H1 (cell line): Measurements from ENCODE around the gene POLN. TPM values are rescaled to one million over a fixed set of nuclear protein-coding genes. Genes with fewer than 3 reads are reported as not detected.

Experiments used
- CTCF ChIA-PET: fragments of 300-600 bp; sonication (Branson Sonifier 250); formaldehyde crosslinking; loops from one replicate; lab custom pipeline; 2021; ENCODE audit not compliant: partially characterized antibody; lab: Charles Lee
- POLR2A ChIA-PET: fragments of 300-600 bp; sonication (Branson Sonifier 250); formaldehyde crosslinking; loops from one replicate; lab custom pipeline; 2021; ENCODE audit warnings: inconsistent platforms; ENCODE audit not compliant: partially characterized antibody; lab: Charles Lee
- DNase-seq, 2 experiments: peaks; one replicate each; pipeline versions ENCODE4 v3.0.0 to v3.0.0-alpha.2; 2010 to 2022; ENCODE audit warnings: low spot score in 2 of 2, low read depth in 1 of 2, mixed read lengths in 1 of 2
- FAIRE-seq: peaks from 2 replicates; lab custom pipeline; 2011; peaks lifted over from hg19 to GRCh38; lab: Jason Lieb, UNC
- H2AFZ ChIP-seq: 2 replicates; pipeline ENCODE4 v1.8.1; 2012; ENCODE audit warnings: low read length, inconsistent platforms
- H2AK5ac ChIP-seq: 2 replicates; pipeline ENCODE4 v1.6.1; 2013; ENCODE audit warnings: low read depth, low read length
- H2BK120ac ChIP-seq: replicated peaks from 2 replicates; pipeline ENCODE3; 2013; ENCODE audit warnings: low read depth, low read length, inconsistent platforms
- H2BK12ac ChIP-seq: 2 replicates; pipeline ENCODE4 v1.6.1; 2013; ENCODE audit warnings: low read depth, low read length
- H2BK15ac ChIP-seq: 2 replicates; pipeline ENCODE4 v1.6.1; 2013; ENCODE audit warnings: low read length
- H2BK20ac ChIP-seq: 2 replicates; pipeline ENCODE4 v1.6.1; 2013; ENCODE audit warnings: low read length
- H2BK5ac ChIP-seq: 2 replicates; pipeline ENCODE4 v1.6.1; 2013; ENCODE audit warnings: low read depth, low read length
- H3K14ac ChIP-seq: 2 replicates; pipeline ENCODE4 v1.6.1; 2013; ENCODE audit warnings: inconsistent platforms; ENCODE audit not compliant: insufficient read length
- H3K18ac ChIP-seq: 2 replicates; pipeline ENCODE4 v1.6.1; 2013; ENCODE audit warnings: low read length; ENCODE audit errors: extremely low read depth
- H3K23ac ChIP-seq: 2 replicates; pipeline ENCODE4 v1.6.1; 2013; ENCODE audit warnings: inconsistent platforms; ENCODE audit not compliant: insufficient read length
- H3K23me2 ChIP-seq: 2 replicates; pipeline ENCODE4 v1.6.1; 2013; ENCODE audit warnings: low read depth, low read length
- H3K27ac ChIP-seq: 2 replicates; pipeline ENCODE4 v1.6.1; 2011; ENCODE audit warnings: low read depth, low read length, inconsistent platforms
- H3K27me3 ChIP-seq, 4 experiments: replicated peaks in 1 of 4; 1 replicate in 1 of 4; 2 replicates in 3 of 4; pipeline versions ENCODE4 v1.6.1 to v1.8.1; 2011 to 2013; ENCODE audit warnings: low read length in 3 of 4, mild to moderate bottlenecking in 3 of 4, inconsistent platforms in 2 of 4, mixed read lengths in 2 of 4, moderate library complexity in 1 of 4; ENCODE audit not compliant: control insufficient read depth in 3 of 4, insufficient read depth in 3 of 4; ENCODE audit errors: extremely low read depth in 1 of 4
- H3K36me3 ChIP-seq, 4 experiments: 2 replicates each; pipeline versions ENCODE4 v1.6.1 to v1.8.1; 2011 to 2013; ENCODE audit warnings: mild to moderate bottlenecking in 4 of 4, low read length in 3 of 4, moderate library complexity in 2 of 4, control low read depth in 1 of 4, inconsistent platforms in 1 of 4; ENCODE audit not compliant: insufficient read depth in 4 of 4, control insufficient read depth in 2 of 4
- H3K4ac ChIP-seq: replicated peaks from 2 replicates; pipeline ENCODE3; 2013; ENCODE audit warnings: low read length, low read depth, mixed read lengths, inconsistent platforms; ENCODE audit not compliant: insufficient read length
- H3K4me1 ChIP-seq, 4 experiments: replicated peaks in 1 of 4; 1 replicate in 1 of 4; 2 replicates in 3 of 4; pipeline versions ENCODE4 v1.6.1 to v1.8.1; 2011 to 2013; ENCODE audit warnings: low read length in 3 of 4, inconsistent platforms in 2 of 4, mixed read lengths in 1 of 4; ENCODE audit not compliant: insufficient read depth in 4 of 4, control insufficient read depth in 3 of 4
- H3K4me2 ChIP-seq, 2 experiments: 2 replicates each; pipeline versions ENCODE4 v1.6.1 to v1.8.1; 2011 to 2013; ENCODE audit warnings: low read depth in 2 of 2, low read length in 2 of 2, control low read depth in 1 of 2, inconsistent platforms in 1 of 2, mild to moderate bottlenecking in 1 of 2; ENCODE audit not compliant: insufficient read depth in 1 of 2
- H3K4me3 ChIP-seq, 4 experiments: fragments of 200-600, 300-600 bp in 1 of 4; sonication (generic), shearing (Covaris generic), sonication (Bioruptor Twin) in 1 of 4; 2 replicates each; pipeline versions ENCODE4 v1.5.1 to v1.8.1; 2011 to 2016; ENCODE audit warnings: low read length in 4 of 4, low read depth in 3 of 4, control low read depth in 2 of 4, inconsistent platforms in 2 of 4, mild to moderate bottlenecking in 2 of 4, mixed read lengths in 1 of 4, moderate library complexity in 1 of 4; ENCODE audit not compliant: insufficient read depth in 2 of 4; ENCODE audit errors: extremely low read depth in 1 of 4
- H3K56ac ChIP-seq: replicated peaks from 2 replicates; pipeline ENCODE3; 2013; ENCODE audit warnings: low read depth, mild to moderate bottlenecking, mixed read lengths, low read length, inconsistent platforms; ENCODE audit not compliant: insufficient read length
- H3K79me1 ChIP-seq: 2 replicates; pipeline ENCODE4 v1.6.1; 2013; ENCODE audit warnings: low read depth, low read length, control low read depth
- H3K79me2 ChIP-seq, 2 experiments: 2 replicates each; pipeline versions ENCODE4 v1.6.1 to v1.8.1; 2012 to 2013; ENCODE audit warnings: low read length in 2 of 2, mild to moderate bottlenecking in 2 of 2, inconsistent platforms in 1 of 2; ENCODE audit not compliant: insufficient read depth in 2 of 2, control insufficient read depth in 1 of 2
- H3K9ac ChIP-seq, 4 experiments: replicated peaks in 1 of 4; 1 replicate in 1 of 4; 2 replicates in 3 of 4; pipeline versions ENCODE4 v1.6.1 to v1.8.1; 2011 to 2013; ENCODE audit warnings: low read depth in 3 of 4, low read length in 3 of 4, control low read depth in 2 of 4, mild to moderate bottlenecking in 2 of 4, moderate library complexity in 2 of 4, inconsistent platforms in 1 of 4; ENCODE audit errors: extremely low read depth in 1 of 4
- H3K9me3 ChIP-seq, 2 experiments: 2 replicates each; pipeline versions ENCODE4 v1.6.1 to v1.8.1; 2012 to 2013; ENCODE audit warnings: mild to moderate bottlenecking in 2 of 2, moderate library complexity in 2 of 2, control low read depth in 1 of 2, inconsistent platforms in 1 of 2, low read depth in 1 of 2, low read length in 1 of 2, mixed read lengths in 1 of 2; ENCODE audit not compliant: insufficient read depth in 2 of 2
- H4K20me1 ChIP-seq, 2 experiments: replicated peaks in 1 of 2; 2 replicates each; pipeline versions ENCODE3 to v1.8.1; 2011 to 2013; ENCODE audit warnings: inconsistent platforms in 2 of 2, low read length in 2 of 2, mild to moderate bottlenecking in 1 of 2; ENCODE audit not compliant: insufficient read depth in 2 of 2, control insufficient read depth in 1 of 2
- H4K5ac ChIP-seq: 2 replicates; pipeline ENCODE4 v1.6.1; 2013; ENCODE audit warnings: low read length, low read depth, mixed read lengths, inconsistent platforms; ENCODE audit not compliant: insufficient read length
- H4K8ac ChIP-seq: 2 replicates; pipeline ENCODE4 v1.8.0; 2013; ENCODE audit warnings: mild to moderate bottlenecking, moderate library complexity, low read length, inconsistent platforms; ENCODE audit not compliant: insufficient read depth; ENCODE audit errors: extremely low read depth
- H4K91ac ChIP-seq: replicated peaks from 2 replicates; pipeline ENCODE3; 2013; ENCODE audit warnings: low read length, mixed read lengths, inconsistent platforms; ENCODE audit not compliant: insufficient read length
- GABPA ChIP-seq: IDR thresholded peaks from 2 replicates; pipeline ENCODE4 v1.6.1; 2011; ENCODE audit warnings: mild to moderate bottlenecking, low read length, moderate library complexity, borderline replicate concordance; ENCODE audit not compliant: insufficient read depth
- MAFK ChIP-seq: IDR thresholded peaks from 2 replicates; pipeline ENCODE4 v1.6.1; 2012; ENCODE audit warnings: low read depth, mild to moderate bottlenecking, improper control_type of control experiment, low read length
- NANOG ChIP-seq: IDR thresholded peaks from 2 replicates; pipeline ENCODE4 v1.6.1; 2011; ENCODE audit warnings: low read length, low read depth, mild to moderate bottlenecking, inconsistent platforms; ENCODE audit not compliant: insufficient read depth, poor library complexity, severe bottlenecking
- TEAD4 ChIP-seq: IDR thresholded peaks from 2 replicates; pipeline ENCODE4 v1.6.1; 2012; ENCODE audit warnings: low read depth, low read length, inconsistent platforms, mixed read lengths
- WGBS, 2 experiments: shearing (Covaris generic) in 1 of 2; methylation state at CpG; one replicate each; pipeline versions ENCODE4 v1.1.6 to v1.1.7; 2013 to 2015; ENCODE audit warnings: low lambda C conversion rate in 2 of 2, mixed read lengths in 2 of 2, inconsistent platforms in 1 of 2, low coverage in 1 of 2, missing lambda C conversion rate in 1 of 2; ENCODE audit not compliant: insufficient replicate concordance in 2 of 2, insufficient coverage in 1 of 2, insufficient read length in 1 of 2; ENCODE audit errors: extremely low coverage in 1 of 2, missing lambda C conversion rate in 1 of 2; 5-methylcytosine and 5-hydroxymethylcytosine counted together
- polyA plus RNA-seq, 7 experiments: library from polyadenylated mRNA; depleted of rRNA in 3 of 7; stranded (reverse) in 5 of 7; unstranded in 2 of 7; fragments of >200 nt in 5 of 7; fragments of 200-250 nt in 2 of 7; gene quantifications; 1 replicate in 5 of 7; 2 replicates in 1 of 7; 4 replicates in 1 of 7; pipeline versions ENCODE4 v1.2.1 to v1.2.3, GENCODE V29; 2011 to 2013; ENCODE audit warnings: missing spikeins in 2 of 7, mixed read lengths in 2 of 7
- total RNA-seq: library from RNA; stranded (reverse); fragmentation: NEBNext Ultra II Directional; extraction: Animal tissue kit (Norgen Biotek cat#: 25700); gene quantifications from 2 replicates; pipeline ENCODE4 v1.2.1, GENCODE V29; 2021

POLN gene
- total and polyA plus RNA-seq, 2 of the 8 experiments (the other 6 are each of a cell fraction or from before 2014, with no cell fraction given): 0.98 to 1.5 TPM

DNA sequence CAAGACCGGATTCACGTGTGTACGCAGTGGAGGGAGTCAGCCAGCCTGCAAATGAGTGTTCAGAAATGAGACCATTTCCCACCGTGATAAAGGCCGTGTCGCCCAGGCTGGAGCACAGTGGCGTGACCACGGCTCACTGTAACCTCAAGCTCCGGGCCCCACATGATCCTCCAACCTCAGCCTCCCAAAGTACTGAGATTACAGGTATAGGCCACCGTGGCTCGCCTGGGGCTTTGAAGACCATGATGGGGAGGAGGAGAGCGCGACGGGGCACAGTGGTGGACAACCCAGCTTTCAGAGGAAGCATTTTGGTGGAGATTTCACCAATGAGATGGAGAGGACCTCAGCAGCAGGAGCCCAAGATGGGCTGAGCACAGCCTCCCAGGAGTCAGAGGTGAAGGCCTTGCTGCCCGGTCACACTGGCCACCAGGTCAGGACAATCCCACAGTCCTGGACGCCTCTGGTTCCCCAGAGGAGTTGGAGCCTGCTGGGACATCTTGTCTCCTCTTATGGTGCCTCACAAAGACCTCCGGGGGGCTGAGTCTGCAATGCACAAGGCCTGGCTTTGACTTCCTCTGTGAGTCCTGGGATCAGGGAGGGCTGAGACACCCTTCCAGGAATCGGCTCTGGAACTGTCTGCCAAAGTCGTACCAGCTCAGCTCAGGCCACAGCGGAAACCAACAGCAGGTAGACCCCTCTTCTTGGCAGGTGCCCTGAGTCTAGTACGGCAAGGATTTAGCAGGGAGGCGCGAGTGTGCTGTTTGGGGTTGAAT, 42.4 kb upstream of the POLN start:
- H2BK120ac ChIP-seq: no peak overlapping the region
- FAIRE-seq (no peak), DNase-seq (no peak)
- peaks cover 0 to 5% (median 0%) of the 10 kb centered on the region in 4 experiments; a peak in 2 of 7 replicates for H3K4me1 ChIP-seq
- H4K91ac ChIP-seq: no peak overlapping the region
- ChIA-PET CTCF (interaction anchor here (0.6 kb wide), 1 partner anchor 350 kb away, joined by 3 read pairs; no protein-coding TSS in a partner anchor), POLR2A (no interaction called here)
- H2BK20ac ChIP-seq: no peak overlapping the region
- H3K23ac ChIP-seq: no peak overlapping the region
- H3K14ac ChIP-seq: no peak overlapping the region
- H2BK5ac ChIP-seq: no peak overlapping the region
- no peaks in the 10 kb centered on the region for H3K79me2 ChIP-seq
- H3K27ac ChIP-seq: no peak overlapping the region
- no peaks in the 10 kb centered on the region for H3K36me3 ChIP-seq
- H3K56ac ChIP-seq: no peak overlapping the region
- no peaks in the 10 kb centered on the region for H3K79me1 ChIP-seq
- H4K8ac ChIP-seq: no peak overlapping the region
- no peak overlapping the region for H2AK5ac ChIP-seq
- no peak overlapping the region for H3K4me2 ChIP-seq
- no peaks in the 10 kb centered on the region for H3K27me3 ChIP-seq
- H3K9ac ChIP-seq: no peak overlapping the region
- no peak overlapping the region for H3K4me3 ChIP-seq
- H2BK12ac ChIP-seq: no peak overlapping the region
- H2BK15ac ChIP-seq: no peak overlapping the region
- H4K5ac ChIP-seq: no peak overlapping the region
- no peak overlapping the region for H3K4ac ChIP-seq
- no peak overlapping the region for H2AFZ ChIP-seq
- WGBS, 2 experiments: 91% methylated on average over 23 of the region's 23 CpGs; no CpG with 5 or more reads in 1 of the 2 experiments
- TF ChIP-seq MAFK: no peak
- TF ChIP-seq TEAD4: no peak
- no peak for TF ChIP-seq GABPA
- no peak for TF ChIP-seq NANOG
- H3K9me3 ChIP-seq: no peaks in the 10 kb centered on the region
- H4K20me1 ChIP-seq: peaks cover 0 to 6% of the 10 kb centered on the region in 2 experiments
- H3K23me2 ChIP-seq: peaks cover 7% of the 10 kb centered on the region; the same call in 1 of the 2 replicates
- H3K18ac ChIP-seq: no peak overlapping the region
